HG03342 (cell line): Measurements from ENCODE around the gene CACNB1.
A peak's percentile ranks its signal among the peaks of the same experiment; 100 is the strongest.

Experiments used
- ATAC-seq: cut with Tn5 transposase; IDR thresholded peaks from one replicate; pipeline ENCODE4 v1.9.1; 2021; ENCODE audit warnings: mild to moderate bottlenecking, moderate library complexity; ENCODE audit not compliant: unreplicated experiment

CACNB1 gene

GRCh38 chr17:39197380-39198185, at the start of gene CACNB1:
Gene CACNB1 (minus strand): TSS chr17:39197669. CDS start chr17:39197495, 174 bp downstream.
- ATAC-seq, result no peak

- ATAC-seq, result no peak
Observed at GRCh38 chr17:39246274-39246673, 48.8 kb upstream of the CACNB1 start.

GRCh38 chr17:39244600-39245570, 47.4 kb upstream of the CACNB1 start:
- ATAC-seq, result no peak

DNA sequence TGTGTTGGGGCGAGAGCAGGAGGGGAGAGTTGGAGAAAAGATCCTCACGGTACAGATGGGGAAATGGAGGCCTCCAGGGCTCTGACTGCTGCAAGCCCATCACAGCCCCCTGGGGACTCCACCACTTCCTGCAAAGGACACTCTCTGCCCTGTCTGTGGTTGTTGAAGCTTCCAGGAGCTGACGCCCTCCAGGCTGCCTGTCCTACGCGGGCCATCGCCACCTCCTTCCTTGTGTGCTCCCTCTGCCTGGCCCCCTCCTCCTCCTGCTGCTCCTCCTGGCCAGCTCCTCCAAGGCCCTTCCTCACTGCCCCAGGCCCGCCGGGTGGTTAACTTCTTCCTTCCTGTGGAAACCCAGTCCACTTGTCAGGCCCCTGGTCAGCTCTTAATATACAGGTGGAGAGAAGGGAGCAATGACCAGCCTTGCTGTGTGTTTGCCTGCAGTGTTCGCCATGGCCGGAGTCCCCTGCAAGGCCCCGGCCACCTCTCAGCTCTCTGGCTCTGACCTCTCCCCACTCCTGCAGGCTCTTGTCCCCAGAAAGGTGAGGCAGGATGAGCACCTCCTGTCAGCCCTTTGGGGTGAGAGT, 46.6 kb upstream of the CACNB1 start:
- ATAC-seq, result no peak

DNA sequence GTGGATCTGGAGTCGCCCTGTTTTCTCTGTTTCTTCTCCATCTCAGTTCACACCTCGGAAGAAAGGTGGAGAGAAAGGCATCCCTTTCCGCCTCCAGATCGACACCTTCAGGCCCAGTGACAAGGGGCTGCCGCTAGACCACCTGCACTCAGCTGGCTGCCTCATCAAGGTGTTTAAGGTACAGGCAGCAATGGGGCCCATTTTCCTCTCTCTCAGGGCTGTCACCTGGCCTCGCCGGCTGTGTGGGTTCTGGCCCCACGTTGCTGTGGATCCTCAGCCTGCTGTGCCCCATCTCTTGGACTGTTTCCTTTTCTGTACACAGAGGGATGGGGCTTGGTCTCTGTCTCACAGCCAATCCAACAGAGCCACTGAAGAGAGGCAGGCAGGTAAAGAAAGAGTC, 45.7 kb upstream of the CACNB1 start:
- ATAC-seq, result no peak

- ATAC-seq, result no peak
Observed at GRCh38 chr17:39240631-39241030, 43.2 kb upstream of the CACNB1 start.

GRCh38 chr17:39239640-39240314, 42.3 kb upstream of the CACNB1 start:
- ATAC-seq, result no peak

DNA sequence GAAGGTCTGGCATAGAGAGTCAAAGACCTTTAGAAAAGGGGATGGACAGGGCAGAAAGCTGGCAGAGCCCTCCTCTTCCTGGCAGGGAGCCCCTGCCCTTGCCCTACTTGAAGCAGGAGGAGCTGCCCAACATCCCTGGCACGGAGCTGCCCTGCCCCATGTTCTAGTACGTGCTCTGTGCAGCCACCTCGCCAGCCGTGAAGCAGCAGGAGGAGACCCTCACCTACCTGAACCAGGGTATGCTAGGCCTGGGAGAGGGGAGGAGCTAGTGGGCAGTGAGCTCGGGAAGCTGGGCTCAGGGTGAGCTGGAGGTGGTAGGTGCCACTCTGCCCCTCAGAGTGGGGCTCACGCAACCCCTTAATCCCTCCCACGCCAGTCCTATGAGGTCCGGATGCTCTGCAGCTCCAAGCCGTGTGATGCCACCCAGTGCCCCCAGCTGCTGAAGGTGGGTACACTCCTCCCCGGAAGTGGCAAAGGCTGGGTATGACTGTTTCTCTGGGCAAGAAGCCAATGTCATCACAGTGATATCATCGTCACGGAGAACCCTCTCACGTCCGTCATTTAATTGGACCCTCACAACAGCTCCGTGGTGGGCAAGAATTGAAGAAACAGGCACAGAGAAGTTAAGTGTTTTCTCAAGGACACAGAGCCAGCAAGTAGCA, 41.0 kb upstream of the CACNB1 start:
- ATAC-seq, result no peak

- ATAC-seq, result no peak
Observed at GRCh38 chr17:39237586-39237985, 40.1 kb upstream of the CACNB1 start.

DNA sequence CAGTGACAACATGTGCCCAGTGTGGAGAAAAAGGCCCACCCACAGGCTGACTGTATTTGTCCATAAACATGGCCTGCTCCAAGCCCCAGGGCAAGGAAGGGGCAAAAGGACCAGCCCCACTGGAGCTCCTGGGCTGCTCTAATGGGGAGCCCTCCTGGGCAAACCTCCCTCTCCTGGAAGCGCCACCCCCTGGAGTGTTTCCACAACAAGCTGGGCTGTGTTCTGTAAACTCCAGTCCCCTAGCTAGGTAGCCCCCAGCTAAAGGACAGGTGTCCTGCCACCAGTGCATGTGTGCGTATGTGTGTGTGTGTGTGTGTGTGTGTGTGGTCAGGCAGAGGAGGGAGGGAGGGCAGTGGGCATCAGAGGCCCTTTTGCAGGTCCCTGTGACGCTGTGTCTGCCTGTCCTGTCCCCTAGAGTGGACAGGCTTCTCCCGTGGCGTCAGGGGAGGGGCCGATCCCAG, 39.5 kb upstream of the CACNB1 start:
- no peak for ATAC-seq

GRCh38 chr17:39236450-39236927, 39.0 kb upstream of the CACNB1 start:
- no peak for ATAC-seq

- ATAC-seq, result peak; percentile 53
Observed at GRCh38 chr17:39235555-39236449, 38.3 kb upstream of the CACNB1 start.

GRCh38 chr17:39231591-39232551, 34.4 kb upstream of the CACNB1 start:
- peak; percentile 43 for ATAC-seq

GRCh38 chr17:39231091-39231561, 33.7 kb upstream of the CACNB1 start:
- no peak for ATAC-seq

GRCh38 chr17:39230361-39230760, 32.9 kb upstream of the CACNB1 start:
- no peak for ATAC-seq

DNA sequence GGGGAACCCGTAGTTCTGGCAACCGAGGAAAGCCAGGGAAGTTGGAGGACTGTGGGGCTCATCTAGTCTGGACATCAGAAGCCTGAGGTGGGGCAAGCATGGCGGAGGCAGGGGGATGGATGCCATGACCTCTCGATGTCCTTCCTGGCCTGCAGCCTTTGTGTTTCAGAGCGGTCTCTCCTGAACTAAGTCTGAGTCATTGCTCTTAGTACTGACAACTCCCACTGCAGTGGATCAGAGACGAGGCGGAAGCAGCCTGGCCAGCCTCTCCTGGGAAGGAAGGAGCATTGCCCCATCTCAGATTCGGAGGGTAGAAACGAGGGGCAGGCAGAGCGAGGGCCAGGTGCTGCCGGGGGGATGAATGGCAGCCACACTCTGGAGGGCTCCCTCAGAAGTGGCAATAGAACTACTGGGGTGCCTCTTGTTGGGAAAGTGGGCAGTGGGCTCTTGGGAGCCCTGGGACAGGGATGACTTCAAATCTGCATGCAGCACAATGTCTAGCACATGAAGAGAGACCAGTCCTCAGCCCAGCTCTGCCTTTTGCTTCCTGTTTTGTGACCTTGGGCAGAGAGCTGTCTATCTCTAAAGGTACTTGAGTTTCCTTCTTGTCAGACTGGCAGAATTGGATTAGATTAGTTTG, 31.9 kb upstream of the CACNB1 start:
- ATAC-seq, result no peak

DNA sequence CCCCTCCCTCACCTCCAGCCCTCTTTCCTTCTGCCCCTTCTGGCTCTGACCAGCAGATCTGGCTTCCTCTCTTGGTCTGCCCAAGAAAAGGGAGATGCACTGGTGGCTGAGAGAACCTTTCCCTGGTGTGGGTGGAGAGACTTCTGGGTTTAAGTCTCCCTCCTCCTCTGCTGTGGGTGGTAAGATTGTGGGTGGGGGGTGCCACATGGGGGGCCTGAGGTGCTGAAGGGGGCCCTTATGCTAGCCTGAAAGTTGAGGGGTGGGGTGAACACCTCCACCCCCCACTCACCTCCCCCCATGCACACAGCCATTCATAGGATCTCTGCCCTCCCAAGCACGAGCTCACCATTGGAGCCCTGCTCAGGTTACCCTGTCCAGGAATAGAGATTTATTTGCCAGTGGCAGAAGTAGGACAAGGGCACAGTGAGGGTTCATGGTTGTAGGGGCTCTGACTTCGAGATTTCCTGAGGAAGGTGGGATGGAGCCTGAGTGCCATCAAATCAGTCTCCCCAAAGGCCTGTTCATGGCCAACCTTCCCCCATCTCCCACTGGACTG, 30.0 kb upstream of the CACNB1 start:
- ATAC-seq, result no peak
